SK-N-MC (cell line): ENCODE measurements around the gene TKT.

Experiments used
- EZH2 ChIP-seq: fragments of 200-600 bp; sonication (generic); IDR thresholded peaks from one replicate; pipeline ENCODE4 v1.6.1; 2017; ENCODE audit warnings: antibody characterized with exemption
- POLR2AphosphoS5 ChIP-seq: IDR thresholded peaks from 2 replicates; pipeline ENCODE4 v1.6.1; 2012; ENCODE audit warnings: mild to moderate bottlenecking, low read depth, low read length, borderline replicate concordance

DNA sequence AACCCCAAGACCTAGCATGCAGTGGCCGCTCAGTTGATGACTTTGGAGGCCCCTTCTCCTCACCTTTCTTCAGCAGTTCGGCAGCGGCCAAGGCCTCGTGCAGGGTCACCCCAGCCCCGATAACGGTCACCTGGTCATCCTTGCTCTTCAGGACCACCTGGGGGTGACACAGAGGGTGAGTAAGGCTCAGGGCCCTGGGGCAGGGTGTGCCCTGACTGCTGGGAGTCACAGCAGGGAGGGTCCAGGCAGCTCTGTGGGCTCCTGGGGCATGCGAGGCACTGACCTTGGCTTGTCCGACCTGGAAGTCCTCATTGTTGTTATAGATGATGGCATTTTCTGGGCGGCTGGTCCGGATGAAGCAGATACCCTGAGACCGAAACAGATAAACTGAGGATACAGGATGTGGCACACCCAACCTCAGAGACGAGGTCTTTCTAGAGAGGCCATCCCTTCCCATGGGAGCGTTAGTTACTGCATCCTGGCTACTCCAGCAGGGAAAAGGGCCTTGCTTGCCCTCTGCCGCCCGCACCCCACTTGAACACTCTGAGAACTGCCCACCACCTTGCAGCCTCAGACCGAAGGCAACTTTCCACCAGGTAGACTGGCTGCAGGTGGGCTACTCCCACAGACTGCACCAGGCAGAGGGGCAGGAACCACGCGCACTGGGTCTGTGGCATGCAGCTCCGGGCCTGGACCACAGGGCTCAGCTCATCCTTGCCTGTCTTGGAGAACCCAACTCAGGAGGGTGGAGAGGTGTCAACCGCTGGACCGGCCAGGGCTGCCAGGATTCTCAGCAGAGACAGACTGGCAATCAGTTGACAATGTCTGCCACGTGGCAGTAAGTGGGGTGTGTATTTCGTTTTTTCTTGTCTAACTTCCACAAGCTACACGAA lies 27.6 kb downstream of the TKT start:
- TF ChIP-seq POLR2AphosphoS5 (no peak), EZH2 (no peak)
